Mesothelial cell of epicardium (in vitro differentiated cells): ENCODE results near the gene CACNA1C. TPM values are rescaled to one million over a fixed set of nuclear protein-coding genes. Genes with fewer than 3 reads are reported as not detected.

Experiments used
- DNase-seq, 2 experiments: peaks; one replicate each; pipeline ENCODE4 v3.0.0; 2021; ENCODE audit warnings: low spot score in 2 of 2; ENCODE audit not compliant: unreplicated experiment in 2 of 2
- H3K27ac Mint-ChIP-seq: 2 replicates; pipeline ENCODE4 v1.8.0; 2021; ENCODE audit warnings: mixed read lengths
- H3K27me3 Mint-ChIP-seq: 2 replicates; pipeline ENCODE4 v1.8.0; 2021; ENCODE audit warnings: low read depth, mixed read lengths
- H3K36me3 Mint-ChIP-seq: 2 replicates; pipeline ENCODE4 v1.8.0; 2021; ENCODE audit warnings: mixed read lengths
- H3K4me1 Mint-ChIP-seq: 2 replicates; pipeline ENCODE4 v1.8.0; 2021; ENCODE audit warnings: mixed read lengths
- H3K4me3 Mint-ChIP-seq: 2 replicates; pipeline ENCODE4 v1.8.0; 2021; ENCODE audit warnings: mild to moderate bottlenecking, moderate library complexity, mixed read lengths
- H3K9me3 Mint-ChIP-seq: 2 replicates; pipeline ENCODE4 v1.8.0; 2021; ENCODE audit warnings: mixed read lengths
- CTCF ChIP-seq: fragments of 200-600 bp; sonication (generic); IDR thresholded peaks from one replicate; pipeline ENCODE4 v1.5.0; 2021; ENCODE audit warnings: antibody characterized with exemption; ENCODE audit not compliant: unreplicated experiment
- total RNA-seq: library from RNA; stranded (reverse); gene quantifications from 3 replicates; pipeline ENCODE4 v1.2.1, GENCODE V29; 2021

CACNA1C gene
- total RNA-seq, 1 donor from 2014 or later, result 33.6 TPM

- H3K4me1 Mint-ChIP-seq, result peaks cover 20% of the 10 kb centered on the region
- no peaks in the 10 kb centered on the region for H3K36me3 Mint-ChIP-seq
- H3K27me3 Mint-ChIP-seq, result no peaks in the 10 kb centered on the region
- no peaks in the 10 kb centered on the region for H3K9me3 Mint-ChIP-seq
- DNase-seq, result no peak
- H3K4me3 Mint-ChIP-seq, result no peak overlapping the region
- H3K27ac Mint-ChIP-seq, result no peak overlapping the region
- no peak for TF ChIP-seq CTCF
Observed at GRCh38 chr12:2374092-2374906, 321.5 kb downstream of the CACNA1C start.

GRCh38 chr12:2375871-2376270 is 323.1 kb downstream of the CACNA1C start:
- TF ChIP-seq CTCF, result no peak
- Mint-ChIP-seq H3K4me3 (no peak overlapping the region), H3K36me3 (no peaks in the 10 kb centered on the region), H3K4me1 (peaks cover 20% of the 10 kb centered on the region), H3K27me3 (no peaks in the 10 kb centered on the region), H3K27ac (no peak overlapping the region), H3K9me3 (no peaks in the 10 kb centered on the region)
- no peak for DNase-seq

GRCh38 chr12:2376908-2377657 is 324.3 kb downstream of the CACNA1C start:
- no peaks in the 10 kb centered on the region for H3K9me3 Mint-ChIP-seq
- TF ChIP-seq CTCF, result no peak
- no peaks in the 10 kb centered on the region for H3K36me3 Mint-ChIP-seq
- H3K4me3 Mint-ChIP-seq, result no peak overlapping the region
- DNase-seq, result peak in 1 of 2 experiments; percentile 59
- no peaks in the 10 kb centered on the region for H3K27me3 Mint-ChIP-seq
- H3K4me1 Mint-ChIP-seq, result peaks cover 20% of the 10 kb centered on the region
- no peak overlapping the region for H3K27ac Mint-ChIP-seq

GRCh38 chr12:2378835-2379330 is 326.1 kb downstream of the CACNA1C start:
- no peaks in the 10 kb centered on the region for H3K27me3 Mint-ChIP-seq
- DNase-seq, result no peak
- no peaks in the 10 kb centered on the region for H3K36me3 Mint-ChIP-seq
- peak overlapping the region; percentile 2 for H3K27ac Mint-ChIP-seq
- no peak for TF ChIP-seq CTCF
- H3K4me3 Mint-ChIP-seq, result no peak overlapping the region
- H3K9me3 Mint-ChIP-seq, result no peaks in the 10 kb centered on the region
- H3K4me1 Mint-ChIP-seq, result peaks cover 25% of the 10 kb centered on the region

GRCh38 chr12:2380946-2381345 is 328.2 kb downstream of the CACNA1C start:
- Mint-ChIP-seq H3K27ac (no peak overlapping the region), H3K4me3 (no peak overlapping the region), H3K27me3 (no peaks in the 10 kb centered on the region), H3K4me1 (peaks cover 41% of the 10 kb centered on the region), H3K36me3 (no peaks in the 10 kb centered on the region), H3K9me3 (no peaks in the 10 kb centered on the region)
- no peak for DNase-seq
- TF ChIP-seq CTCF, result no peak
